GM18870 (cell line): Measurements from ENCODE around the gene BIRC5.
"Not testable (repeated sequence)": the region's sequence is repeated elsewhere in the genome, so short reads cannot be mapped to it uniquely, and the experiment has no call there.

ENCODE experiments used
- ATAC-seq: cut with Tn5 transposase; IDR thresholded peaks from one replicate; pipeline ENCODE4 v1.9.1; 2021; ENCODE audit warnings: moderate library complexity; ENCODE audit not compliant: unreplicated experiment

The BIRC5 gene

GRCh38 chr17:78214016-78214705, at the start of gene BIRC5:
Gene BIRC5, plus strand, starts transcription at chr17:78214253. Its CDS starts 64 bp downstream, at chr17:78214317.
- no peak for ATAC-seq

- ATAC-seq: no peak
These were observed 49.1 kb upstream of the BIRC5 start for GRCh38 chr17:78164748-78165607.

- no peak for ATAC-seq
These were observed 47.6 kb upstream of the BIRC5 start for GRCh38 chr17:78166416-78166815.

- no peak for ATAC-seq
These were observed 45.7 kb upstream of the BIRC5 start, which contains the start of gene SYNGR2 for GRCh38 chr17:78168242-78168902. Gene SYNGR2, plus strand, starts transcription at chr17:78168581. Its CDS starts 36 bp downstream, at chr17:78168617.

- ATAC-seq: no peak
These were observed 44.9 kb upstream of the BIRC5 start for GRCh38 chr17:78168903-78169793.

GRCh38 chr17:78170692-78171590, 43.1 kb upstream of the BIRC5 start:
- ATAC-seq: no peak

GRCh38 chr17:78171591-78172248, 42.3 kb upstream of the BIRC5 start:
- ATAC-seq: not testable (repeated sequence)

GRCh38 chr17:78172249-78173051, 41.6 kb upstream of the BIRC5 start:
- ATAC-seq: no peak

- no peak for ATAC-seq
These were observed 40.8 kb upstream of the BIRC5 start for GRCh38 chr17:78173097-78173715.

- ATAC-seq: no peak
These were observed 39.6 kb upstream of the BIRC5 start for GRCh38 chr17:78174346-78174869.

- ATAC-seq: no peak
These were observed 39.0 kb upstream of the BIRC5 start for GRCh38 chr17:78174870-78175642.

- no peak for ATAC-seq
These were observed 38.4 kb upstream of the BIRC5 start for GRCh38 chr17:78175643-78175981.

- ATAC-seq: no peak
These were observed 37.5 kb upstream of the BIRC5 start for GRCh38 chr17:78176548-78177025.

GRCh38 chr17:78179372-78179771, 34.7 kb upstream of the BIRC5 start:
- ATAC-seq: no peak

GRCh38 chr17:78180083-78180482, 34.0 kb upstream of the BIRC5 start:
- no peak for ATAC-seq

- no peak for ATAC-seq
These were observed 33.5 kb upstream of the BIRC5 start for GRCh38 chr17:78180508-78180907.

- no peak for ATAC-seq
These were observed 31.5 kb upstream of the BIRC5 start for GRCh38 chr17:78182504-78182903.
